Stomach (tissue), 4 donors: ENCODE data around the gene GLB1L2.

Experiments used
- POLR2AphosphoS5 ChIP-seq, 3 donors: sonication (generic); formaldehyde crosslinking; IDR thresholded peaks; one replicate each; pipeline ENCODE4 v1.6.1; 2016; ENCODE audit warnings: antibody characterized with exemption in 3 of 3
- TF ChIP-seq, protein P1 (sequence below), 7 experiments: fragments of 450-650 bp in 4 of 7; fragments of 200-600 bp in 3 of 7; sonication (generic) in 3 of 7; IDR thresholded peaks; one replicate each; pipeline ENCODE4 v1.5.1; 2016 to 2019; ENCODE audit warnings: antibody characterized with exemption in 7 of 7, control low read depth in 2 of 7, mild to moderate bottlenecking in 1 of 7

- TF ChIP-seq, protein P1, sequence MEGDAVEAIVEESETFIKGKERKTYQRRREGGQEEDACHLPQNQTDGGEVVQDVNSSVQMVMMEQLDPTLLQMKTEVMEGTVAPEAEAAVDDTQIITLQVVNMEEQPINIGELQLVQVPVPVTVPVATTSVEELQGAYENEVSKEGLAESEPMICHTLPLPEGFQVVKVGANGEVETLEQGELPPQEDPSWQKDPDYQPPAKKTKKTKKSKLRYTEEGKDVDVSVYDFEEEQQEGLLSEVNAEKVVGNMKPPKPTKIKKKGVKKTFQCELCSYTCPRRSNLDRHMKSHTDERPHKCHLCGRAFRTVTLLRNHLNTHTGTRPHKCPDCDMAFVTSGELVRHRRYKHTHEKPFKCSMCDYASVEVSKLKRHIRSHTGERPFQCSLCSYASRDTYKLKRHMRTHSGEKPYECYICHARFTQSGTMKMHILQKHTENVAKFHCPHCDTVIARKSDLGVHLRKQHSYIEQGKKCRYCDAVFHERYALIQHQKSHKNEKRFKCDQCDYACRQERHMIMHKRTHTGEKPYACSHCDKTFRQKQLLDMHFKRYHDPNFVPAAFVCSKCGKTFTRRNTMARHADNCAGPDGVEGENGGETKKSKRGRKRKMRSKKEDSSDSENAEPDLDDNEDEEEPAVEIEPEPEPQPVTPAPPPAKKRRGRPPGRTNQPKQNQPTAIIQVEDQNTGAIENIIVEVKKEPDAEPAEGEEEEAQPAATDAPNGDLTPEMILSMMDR (IDR thresholded peaks at IDR 0.05), result no peak
- TF ChIP-seq POLR2AphosphoS5 (IDR thresholded peaks at IDR 0.05), result no peak
Observed at GRCh38 chr11:134282121-134283045, 49.4 kb upstream of the GLB1L2 start.
